ENCODE results near the gene ABCG1.
"Not testable (repeated sequence)": the region's sequence is repeated elsewhere in the genome, so short reads cannot be mapped to it uniquely, and the experiment has no call there.

ABCG1 gene

DNA sequence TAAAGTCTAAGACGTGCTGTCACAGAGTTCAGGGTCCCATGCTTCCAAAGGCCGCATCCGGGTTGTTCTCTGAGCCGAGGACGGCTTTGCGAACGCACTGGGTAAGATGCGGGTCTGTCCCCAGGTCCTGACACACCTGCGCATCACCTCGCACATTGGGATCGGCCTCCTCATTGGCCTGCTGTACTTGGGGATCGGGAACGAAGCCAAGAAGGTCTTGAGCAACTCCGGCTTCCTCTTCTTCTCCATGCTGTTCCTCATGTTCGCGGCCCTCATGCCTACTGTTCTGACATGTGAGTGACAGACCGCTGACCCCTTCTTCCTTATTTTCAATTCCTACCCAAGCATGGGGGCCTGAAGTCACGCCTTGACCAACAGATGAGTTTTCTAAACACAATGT lies 71.0 kb downstream of the ABCG1 start:
- H3K4me3 ChIP-seq (ENCODE audit: low read depth, low read length), result no peak overlapping the region
- TF ChIP-seq, protein P1, sequence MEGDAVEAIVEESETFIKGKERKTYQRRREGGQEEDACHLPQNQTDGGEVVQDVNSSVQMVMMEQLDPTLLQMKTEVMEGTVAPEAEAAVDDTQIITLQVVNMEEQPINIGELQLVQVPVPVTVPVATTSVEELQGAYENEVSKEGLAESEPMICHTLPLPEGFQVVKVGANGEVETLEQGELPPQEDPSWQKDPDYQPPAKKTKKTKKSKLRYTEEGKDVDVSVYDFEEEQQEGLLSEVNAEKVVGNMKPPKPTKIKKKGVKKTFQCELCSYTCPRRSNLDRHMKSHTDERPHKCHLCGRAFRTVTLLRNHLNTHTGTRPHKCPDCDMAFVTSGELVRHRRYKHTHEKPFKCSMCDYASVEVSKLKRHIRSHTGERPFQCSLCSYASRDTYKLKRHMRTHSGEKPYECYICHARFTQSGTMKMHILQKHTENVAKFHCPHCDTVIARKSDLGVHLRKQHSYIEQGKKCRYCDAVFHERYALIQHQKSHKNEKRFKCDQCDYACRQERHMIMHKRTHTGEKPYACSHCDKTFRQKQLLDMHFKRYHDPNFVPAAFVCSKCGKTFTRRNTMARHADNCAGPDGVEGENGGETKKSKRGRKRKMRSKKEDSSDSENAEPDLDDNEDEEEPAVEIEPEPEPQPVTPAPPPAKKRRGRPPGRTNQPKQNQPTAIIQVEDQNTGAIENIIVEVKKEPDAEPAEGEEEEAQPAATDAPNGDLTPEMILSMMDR (IDR thresholded peaks at IDR 0.05; ENCODE audit: insufficient read depth, low read depth, low read length, missing control alignments), result no peak
- no peak for DNase-seq (ENCODE audit: low read depth)

DNA sequence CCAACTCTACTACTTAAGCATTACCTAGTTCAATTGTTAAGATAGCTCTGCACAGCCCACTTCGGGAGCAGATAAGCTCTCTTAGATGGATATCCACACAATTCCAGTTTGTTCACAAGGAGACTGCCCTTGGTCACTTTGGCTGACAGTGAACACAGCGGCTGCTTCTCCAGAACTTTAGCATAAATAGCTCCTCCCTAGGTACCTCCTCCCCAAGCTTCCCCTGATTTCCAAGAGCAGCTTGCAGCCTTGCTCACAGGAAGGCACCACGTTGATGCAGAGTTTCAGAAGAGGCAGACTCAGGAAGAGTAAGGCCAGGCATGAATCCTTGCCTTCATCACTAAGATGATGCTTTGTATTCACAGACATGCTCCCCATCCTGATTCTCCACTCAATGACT lies 71.6 kb downstream of the ABCG1 start:
- no peak overlapping the region for H3K4me3 ChIP-seq (ENCODE audit: low read depth, low read length)
- DNase-seq (ENCODE audit: low read depth), result no peak
- TF ChIP-seq, protein P1 (IDR thresholded peaks at IDR 0.05; ENCODE audit: insufficient read depth, low read depth, low read length, missing control alignments), result no peak

DNA sequence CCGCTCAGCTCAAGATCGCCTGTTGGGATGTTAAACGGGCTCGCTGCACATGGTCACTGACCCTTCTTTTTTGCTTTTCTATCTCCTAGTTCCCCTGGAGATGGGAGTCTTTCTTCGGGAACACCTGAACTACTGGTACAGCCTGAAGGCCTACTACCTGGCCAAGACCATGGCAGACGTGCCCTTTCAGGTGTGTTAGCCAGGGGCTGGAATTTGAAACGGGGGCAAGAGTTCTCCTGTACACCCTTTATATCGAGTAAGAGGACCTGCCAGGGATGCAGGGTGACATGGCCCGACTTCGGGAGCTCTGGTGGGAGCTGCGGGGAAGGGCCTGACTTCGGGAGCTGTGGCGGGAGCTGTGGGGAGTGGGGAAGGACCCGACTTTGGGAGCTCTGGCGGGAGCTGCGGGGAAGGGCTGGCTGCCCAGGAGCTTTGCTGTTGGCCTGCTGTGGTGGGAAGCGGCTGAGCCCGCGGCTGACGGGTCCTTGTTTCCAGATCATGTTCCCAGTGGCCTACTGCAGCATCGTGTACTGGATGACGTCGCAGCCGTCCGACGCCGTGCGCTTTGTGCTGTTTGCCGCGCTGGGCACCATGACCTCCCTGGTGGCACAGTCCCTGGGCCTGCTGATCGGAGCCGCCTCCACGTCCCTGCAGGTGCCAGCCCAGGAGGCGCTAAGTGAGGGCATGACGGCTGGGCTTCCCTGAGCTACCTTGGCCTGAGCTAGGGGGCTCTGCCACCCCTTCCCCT lies 72.2 kb downstream of the ABCG1 start:
- no peak for DNase-seq (ENCODE audit: low read depth)
- H3K4me3 ChIP-seq (ENCODE audit: low read depth, low read length), result no peak overlapping the region
- TF ChIP-seq, protein P1 (IDR thresholded peaks at IDR 0.05; ENCODE audit: insufficient read depth, low read depth, low read length, missing control alignments), result no peak

DNA sequence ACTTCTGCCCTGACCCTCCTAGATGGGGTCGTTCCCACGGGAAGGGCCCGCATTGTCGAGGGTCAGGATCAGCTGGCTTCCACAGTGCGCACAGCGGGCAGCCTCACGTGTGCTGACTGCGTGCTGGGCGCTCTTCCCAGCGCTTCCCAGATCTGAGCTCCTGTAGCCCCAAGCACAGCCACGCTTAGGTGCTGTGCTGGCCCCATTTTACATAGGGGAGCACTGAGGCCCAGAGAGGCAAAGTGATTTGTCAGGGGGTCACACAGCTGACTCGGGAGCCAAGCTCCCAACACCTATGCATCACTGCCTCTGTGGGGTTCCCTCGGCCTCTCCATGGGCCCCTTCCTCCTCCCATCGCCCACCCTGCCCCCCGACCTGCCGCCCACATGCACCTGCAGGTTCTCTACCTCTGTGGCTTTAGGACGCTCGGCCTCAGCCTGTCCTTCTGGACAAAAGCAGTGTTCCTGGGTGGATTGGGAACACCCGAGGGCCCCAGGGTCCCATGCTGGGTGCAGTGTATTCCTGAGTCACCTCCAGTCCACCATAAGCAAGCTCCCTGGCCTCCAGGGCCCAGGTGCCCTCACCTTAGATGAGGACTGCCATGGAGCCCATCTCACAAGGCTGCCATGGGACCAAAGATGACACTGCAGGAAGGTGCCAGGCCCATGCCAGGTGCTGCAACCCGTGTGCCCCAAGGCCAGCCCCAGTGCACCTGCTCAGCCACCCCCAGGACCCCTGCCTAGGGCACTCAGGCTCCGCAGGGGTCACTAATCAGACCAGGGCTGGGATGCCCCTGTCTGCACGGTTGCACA lies 73.0 kb downstream of the ABCG1 start:
- H3K4me3 ChIP-seq (ENCODE audit: low read depth, low read length), result no peak overlapping the region
- DNase-seq (ENCODE audit: low read depth), result no peak
- TF ChIP-seq, protein P1 (IDR thresholded peaks at IDR 0.05; ENCODE audit: insufficient read depth, low read depth, low read length, missing control alignments), result no peak

DNA sequence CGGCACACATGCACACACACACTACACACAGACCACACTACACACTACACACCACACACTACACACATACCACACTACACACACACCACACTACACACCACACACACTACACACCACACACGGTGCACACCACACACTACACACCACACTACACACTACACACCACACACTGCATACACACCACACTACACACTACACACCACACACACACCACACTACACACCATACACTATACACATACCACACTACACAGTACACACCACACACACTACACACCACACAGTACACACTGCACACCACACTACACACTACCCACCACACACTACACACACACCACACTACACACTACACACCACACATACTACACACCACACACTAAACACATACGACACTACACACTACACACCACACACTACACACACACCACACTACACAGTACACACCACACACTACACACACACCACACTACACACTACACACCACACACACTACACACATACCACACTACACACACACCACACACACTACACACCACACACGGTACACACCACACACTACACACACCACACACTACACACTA lies 73.7 kb downstream of the ABCG1 start:
- not testable (repeated sequence) for DNase-seq (ENCODE audit: low read depth); H3K4me3 ChIP-seq (ENCODE audit: low read depth, low read length)

DNA sequence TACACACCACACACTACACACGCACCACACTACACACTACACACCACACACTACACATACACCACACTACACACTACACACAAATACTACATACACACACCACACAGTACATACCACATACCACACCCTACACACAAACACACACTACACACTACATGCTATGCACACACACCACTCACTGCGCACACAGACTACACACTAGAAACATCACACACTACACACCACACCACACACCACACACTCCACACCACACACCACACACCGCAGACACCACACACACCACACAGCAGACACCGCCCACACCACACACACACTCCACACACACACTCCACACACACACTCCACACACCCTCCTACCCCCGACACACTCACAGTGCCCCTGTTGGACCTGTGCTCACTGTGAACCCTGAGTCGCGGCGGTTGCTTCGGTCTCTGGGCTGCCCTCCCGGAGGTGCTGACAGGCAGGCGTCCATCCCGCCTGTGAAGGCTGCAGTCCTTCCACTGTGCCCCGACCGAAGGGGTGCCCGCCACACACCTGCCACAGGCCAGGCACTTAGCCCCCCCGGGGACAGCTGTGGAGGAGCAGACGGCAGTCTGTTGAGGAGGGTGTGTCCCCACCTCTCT lies 74.8 kb downstream of the ABCG1 start:
- no peak overlapping the region for H3K4me3 ChIP-seq (ENCODE audit: low read depth, low read length)
- TF ChIP-seq, protein P1 (IDR thresholded peaks at IDR 0.05; ENCODE audit: insufficient read depth, low read depth, low read length, missing control alignments), result no peak
- no peak for DNase-seq (ENCODE audit: low read depth)

Data from GM12865 (cell line).